GM18861 (cell line): ENCODE measurements around the gene EBP.
A peak's percentile ranks its signal among the peaks of the same experiment; 100 is the strongest.
"Not testable (repeated sequence)": the region's sequence is repeated elsewhere in the genome, so short reads cannot be mapped to it uniquely, and the experiment has no call there.

Experiments used
- ATAC-seq: cut with Tn5 transposase; IDR thresholded peaks from one replicate; pipeline ENCODE4 v1.9.1; 2021; ENCODE audit not compliant: unreplicated experiment

The EBP gene

DNA sequence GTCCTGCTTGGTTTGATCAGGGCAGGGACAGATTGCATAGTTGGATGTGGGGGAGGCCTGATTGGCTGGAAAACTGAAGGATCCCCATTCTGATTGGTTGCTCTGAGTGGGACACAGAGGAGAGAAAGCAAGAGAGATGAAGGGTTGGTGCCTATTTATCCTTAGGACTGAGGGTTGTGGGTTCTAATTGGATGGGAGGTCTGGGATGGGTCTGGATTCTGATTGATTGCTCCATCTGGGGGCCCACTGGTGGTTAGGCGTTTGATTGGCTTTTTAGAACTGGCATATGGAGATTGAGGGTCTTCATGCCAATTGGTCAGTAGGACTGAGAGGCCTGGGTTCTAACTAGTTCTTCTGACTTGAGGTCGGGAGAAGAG is 644 bp upstream of the EBP start:
- no peak for ATAC-seq

DNA sequence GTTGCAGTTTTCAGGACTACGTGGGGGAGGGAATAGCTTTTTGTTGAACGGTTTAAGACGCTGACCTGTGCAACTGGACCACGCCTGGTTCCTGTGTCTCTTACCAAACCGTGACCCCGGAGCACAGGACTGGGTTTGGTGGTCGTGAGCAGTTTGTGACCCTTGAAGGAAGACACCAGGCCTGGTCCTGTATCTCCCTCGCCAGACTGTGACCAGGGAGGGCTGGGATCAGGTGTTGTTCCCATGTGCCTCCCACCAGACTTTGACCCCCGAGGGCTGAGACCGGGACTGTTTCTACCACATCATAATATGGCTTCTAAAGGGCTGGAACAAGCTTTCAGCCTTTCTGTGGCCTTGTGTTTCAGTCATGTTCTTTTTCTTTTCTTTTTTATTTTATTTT is 683 bp downstream of the EBP start:
- no peak for ATAC-seq

DNA sequence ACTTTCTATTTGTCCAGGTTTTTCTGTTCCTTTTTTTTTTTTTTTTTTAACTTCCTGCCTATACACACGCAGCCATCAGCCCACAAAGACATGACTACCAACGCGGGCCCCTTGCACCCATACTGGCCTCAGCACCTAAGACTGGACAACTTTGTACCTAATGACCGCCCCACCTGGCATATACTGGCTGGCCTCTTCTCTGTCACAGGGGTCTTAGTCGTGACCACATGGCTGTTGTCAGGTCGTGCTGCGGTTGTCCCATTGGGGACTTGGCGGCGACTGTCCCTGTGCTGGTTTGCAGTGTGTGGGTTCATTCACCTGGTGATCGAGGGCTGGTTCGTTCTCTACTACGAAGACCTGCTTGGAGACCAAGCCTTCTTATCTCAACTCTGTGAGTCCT is 2.1 kb downstream of the EBP start:
- ATAC-seq, result no peak

DNA sequence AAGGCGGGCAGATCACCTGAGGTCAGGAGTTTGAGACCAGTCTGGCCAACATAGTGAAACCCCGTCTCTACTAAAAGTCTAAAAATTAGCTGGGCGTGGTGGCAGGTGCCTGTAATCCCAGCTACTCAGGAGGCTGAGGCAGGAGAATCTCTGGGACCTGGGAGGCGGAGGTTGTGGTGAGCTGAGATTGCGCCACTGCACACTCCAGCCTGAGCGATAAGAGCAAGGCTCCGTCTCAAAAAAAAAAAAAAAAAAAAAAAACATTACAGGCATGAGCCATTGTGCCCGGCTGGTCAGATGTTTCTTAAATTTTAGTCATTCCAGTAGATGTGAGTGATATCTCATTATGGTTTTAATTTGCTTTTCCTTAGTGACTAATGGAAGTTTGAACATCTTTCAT is 4.2 kb downstream of the EBP start:
- not testable (repeated sequence) for ATAC-seq

DNA sequence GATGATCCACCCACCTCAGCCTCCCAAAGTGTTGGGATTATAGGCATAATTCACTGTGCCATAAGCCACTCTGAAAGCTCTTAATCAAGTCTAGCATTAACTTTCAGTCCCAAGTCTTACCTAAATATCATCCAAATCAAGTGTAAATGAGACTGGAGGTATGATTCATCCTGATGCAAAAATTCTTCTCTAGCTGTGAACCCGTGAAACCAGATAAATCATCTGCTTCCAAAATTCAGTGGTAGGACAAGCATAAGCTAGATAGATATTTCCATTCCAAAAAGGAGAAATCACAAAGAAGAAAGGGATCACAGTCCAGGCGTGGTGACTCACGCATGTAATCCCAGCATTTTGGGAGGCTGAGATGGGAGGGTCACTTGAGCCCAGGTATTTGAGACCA is 9.1 kb downstream of the EBP start:
- no peak for ATAC-seq

DNA sequence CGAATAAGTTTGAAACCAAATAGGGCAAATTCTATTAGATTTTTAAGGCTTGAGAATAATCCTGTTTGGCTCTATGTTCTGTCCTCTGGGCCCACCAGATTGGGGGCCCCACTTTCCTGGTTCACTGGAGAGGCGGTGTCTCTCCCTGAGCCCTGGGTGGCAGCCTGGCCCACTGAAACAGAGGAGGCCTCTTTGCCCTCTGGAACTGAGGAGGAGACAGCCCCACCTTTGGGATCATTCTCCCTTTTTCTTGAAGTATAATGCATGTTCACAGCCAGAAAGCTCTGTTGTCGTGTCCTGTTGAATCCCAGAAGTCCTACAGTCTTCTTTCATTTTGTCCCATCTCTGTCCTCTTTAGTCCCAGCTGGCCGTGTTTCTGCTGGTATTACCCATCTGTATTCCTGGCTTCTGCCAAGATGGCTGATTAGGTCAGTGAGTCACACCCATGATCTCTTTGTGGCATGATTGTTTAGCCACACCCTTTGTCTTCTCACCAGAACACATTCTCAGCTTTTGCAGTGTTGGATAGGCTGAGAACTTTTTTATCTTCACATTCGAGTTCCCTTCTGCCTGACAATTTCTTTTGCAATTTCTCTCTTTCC is 9.9 kb downstream of the EBP start:
- ATAC-seq, result no peak

DNA sequence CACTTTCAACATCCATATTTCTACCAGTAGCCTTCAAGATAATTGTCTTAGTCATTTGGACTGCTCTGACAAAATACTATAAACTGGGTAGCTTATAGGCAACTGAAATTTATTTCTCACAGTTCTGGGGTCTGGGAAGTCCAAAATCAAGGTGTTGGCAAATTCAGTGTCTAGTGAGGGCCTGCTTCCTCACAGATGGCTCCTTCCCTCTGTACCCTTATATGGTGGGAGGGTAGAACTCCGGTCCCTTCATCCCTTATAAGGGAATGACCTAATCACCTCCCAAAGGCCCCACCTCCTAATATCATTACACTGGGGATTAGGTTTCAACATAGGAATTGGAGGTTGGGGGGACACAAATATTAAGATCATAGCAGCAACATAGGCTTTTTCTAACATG is 10.6 kb downstream of the EBP start:
- ATAC-seq, result no peak

DNA sequence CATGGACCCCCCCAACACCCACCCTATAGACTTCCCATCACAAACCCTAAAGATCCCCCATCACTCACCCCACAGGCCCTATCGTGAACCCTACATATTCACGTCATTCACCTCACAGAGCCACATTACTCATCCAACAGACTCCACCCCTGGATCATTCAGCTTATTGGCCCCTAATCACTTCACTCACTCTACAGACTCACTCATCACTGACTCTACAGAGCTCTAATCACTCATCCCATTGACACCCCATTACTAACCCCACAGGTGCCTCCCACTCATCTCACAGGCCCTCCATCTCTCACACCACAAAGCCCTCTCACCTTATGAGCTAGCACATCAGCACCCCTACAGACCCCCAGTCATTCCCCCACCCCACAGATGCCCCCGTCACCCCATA is 11.6 kb downstream of the EBP start:
- no peak for ATAC-seq

DNA sequence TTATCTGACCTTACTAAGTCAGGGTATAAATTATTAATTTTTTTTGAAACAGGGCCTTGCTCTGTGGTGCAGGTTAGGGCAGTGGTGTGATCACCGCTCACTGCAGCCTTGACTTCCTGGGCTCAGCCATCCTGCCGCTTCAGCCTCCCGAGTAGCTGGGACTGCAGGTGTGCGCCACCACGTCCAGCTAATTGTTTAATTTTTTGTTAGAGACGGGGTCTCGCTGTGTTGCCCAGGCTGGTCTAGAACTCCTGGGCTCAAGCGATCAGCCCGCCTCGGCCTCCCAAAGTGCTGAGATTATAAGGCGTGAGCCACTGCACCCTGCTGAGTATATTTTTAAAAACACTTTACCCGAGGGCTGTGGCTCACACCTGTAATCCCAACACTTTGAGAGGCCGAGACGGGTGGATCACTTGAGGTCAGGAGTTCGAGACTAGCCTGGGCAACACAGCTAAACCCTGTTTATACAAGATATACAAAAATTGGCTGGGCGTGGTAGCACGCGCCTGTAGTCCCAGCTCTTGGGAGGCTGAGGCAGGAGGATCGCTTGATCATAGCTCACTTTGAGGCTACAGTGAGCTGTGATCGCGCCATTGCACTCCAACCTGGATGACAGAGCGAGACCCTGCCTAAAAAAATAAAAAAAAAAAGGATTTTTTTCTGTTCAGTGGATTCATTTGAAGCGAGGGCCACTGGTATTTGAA is 17.2 kb downstream of the EBP start:
- ATAC-seq, result no peak

DNA sequence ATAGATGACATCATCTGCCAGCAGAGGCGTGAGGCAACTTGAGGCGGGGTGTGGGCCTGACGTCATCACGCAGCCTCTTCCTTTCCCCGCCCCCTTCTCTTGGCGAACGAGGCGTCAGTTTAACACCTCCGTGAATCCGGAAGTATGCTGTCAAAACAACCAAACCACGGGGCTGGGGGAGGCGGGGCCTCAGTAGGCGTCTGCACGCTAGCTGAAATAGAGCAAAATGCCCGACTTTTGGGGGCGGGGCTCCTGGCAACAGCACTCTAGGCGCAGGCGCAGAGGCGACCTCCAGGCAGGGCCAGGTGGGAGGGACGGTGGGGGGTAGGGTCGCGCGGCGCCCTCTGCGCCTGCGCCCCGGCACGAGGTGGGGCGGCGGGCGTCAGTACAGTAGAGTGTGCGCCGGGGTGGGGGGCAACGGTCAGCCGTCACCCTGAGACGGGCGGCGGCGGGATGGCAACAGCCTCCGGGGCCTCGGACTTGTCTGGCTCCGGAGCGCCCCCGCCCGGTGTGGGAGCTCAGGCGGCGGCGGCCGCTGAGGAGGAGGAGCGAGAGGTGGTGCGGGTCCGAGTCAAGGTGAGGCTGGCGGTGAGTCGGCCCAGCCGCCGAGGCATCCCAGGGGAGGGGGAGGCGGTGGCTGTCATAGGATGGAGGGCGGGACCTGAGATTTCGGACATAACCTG is 17.9 kb downstream of the EBP start, which contains the start of gene TBC1D25:
Gene TBC1D25 (plus strand): TSS at position 370 of the 683 bp plus-strand sequence. CDS start 84 bp downstream, at position 454.
- peak; percentile 57 for ATAC-seq

DNA sequence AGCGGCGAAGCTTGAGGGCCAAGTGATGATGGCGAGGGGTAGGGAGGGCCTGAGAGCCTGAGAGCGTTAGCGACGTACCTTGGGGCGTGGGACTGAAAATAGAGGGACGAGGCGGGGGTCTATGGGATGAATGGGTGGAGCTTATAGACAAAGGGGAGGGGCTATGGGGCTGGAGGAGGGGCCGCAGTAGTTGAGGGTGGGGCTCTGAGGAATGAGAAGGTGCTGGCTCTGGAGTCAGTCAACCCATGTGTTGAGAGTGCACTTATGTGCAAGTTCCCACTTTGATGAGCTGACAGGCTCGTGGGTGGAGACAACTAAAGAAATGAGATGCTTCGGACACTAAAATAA is 18.4 kb downstream of the EBP start:
- peak; percentile 26 for ATAC-seq

DNA sequence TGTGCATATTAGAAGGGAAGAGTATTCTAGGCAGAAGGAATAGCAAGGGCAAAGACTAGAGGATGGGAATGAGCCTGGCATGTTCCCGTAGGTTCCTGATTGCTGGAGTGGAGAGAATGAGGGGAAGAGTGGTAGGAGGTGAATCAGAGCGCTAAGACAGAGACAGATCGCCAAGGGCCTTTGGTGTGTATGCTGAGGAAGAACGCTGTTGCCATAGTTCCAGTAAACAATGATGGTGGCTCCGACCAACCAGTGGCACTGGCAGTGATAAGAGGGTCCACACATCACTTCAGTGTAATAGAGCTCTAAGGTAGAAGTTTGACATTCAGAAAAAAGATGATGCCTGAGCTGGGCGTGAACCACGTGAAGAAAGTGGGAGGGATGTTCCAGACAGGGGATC is 18.9 kb downstream of the EBP start:
- ATAC-seq, result no peak

DNA sequence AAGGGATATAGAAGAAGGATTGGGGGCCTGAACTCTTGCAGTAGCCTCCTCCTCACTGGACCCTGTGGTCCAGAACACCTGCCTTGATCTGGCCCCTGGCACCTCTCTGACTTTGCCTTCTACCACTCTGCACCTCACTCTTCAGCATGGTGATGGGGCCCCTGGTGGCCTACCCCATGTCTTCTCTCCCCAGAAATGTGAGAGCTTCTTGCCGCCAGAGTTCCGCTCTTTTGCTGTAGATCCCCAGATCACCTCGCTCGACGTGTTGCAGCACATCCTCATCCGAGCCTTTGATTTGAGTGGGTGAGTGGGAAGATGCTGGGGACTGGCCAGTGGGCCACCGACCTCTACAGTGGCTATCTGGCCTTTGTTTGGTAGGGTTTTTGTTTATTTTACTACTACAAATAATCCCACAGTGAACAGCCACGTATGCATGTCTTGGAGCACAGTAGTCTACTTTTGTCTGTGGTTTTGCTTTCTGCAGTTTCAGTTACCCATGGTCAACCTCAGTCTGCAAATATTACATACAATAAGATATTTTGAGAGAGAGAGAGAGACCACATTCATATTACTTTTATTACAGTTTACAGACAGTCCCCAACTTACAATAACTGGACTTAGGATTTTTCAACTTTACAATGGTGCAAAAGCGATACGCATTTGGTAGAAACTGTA is 19.7 kb downstream of the EBP start:
- no peak for ATAC-seq

DNA sequence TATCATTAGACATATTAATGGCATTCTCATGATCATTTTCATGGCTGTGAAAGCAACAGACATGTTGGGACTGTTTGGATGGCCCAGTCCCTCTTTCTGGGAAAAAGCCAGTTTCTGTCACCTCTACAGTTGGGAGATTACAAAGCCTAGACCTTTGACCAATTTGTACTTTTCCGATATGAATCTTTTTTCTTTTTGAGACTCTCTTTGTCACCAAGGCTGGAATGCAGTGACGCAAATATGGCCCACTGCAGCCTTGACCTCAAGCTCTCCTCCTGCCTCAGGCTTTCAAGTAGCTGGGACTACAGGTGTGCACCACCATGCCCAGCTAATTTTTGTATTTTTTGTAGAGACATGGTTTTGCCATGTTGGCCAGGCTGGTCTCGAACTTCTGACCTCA is 27.3 kb downstream of the EBP start:
- no peak for ATAC-seq

DNA sequence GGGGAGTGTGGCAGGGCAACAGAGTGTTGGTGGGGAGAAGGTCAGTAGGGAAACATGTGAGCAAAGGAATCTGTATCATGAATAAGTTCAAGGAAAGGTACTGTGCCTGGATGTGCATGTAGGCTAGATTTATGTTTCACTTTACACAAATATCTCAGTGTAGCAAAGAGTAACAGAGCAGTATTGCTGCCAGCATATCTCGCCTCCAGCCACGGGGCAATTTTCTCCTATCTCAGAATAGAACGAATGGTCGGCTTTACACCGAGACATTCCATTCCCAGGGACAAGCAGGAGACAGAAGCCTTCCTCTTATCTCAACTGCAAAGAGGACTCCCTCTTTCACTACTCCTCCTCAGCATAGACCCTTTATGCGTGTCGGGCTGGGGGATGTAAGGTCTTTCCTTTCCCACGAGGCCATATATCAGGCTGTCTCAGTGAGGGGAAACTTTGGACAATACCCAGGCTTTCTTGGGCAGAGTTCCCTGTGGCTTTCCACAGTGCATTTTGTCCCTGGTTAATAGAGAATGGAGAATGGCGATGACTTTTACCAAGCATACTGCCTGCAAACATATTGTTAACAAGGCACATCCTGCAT is 34.2 kb downstream of the EBP start:
- not testable (repeated sequence) for ATAC-seq

DNA sequence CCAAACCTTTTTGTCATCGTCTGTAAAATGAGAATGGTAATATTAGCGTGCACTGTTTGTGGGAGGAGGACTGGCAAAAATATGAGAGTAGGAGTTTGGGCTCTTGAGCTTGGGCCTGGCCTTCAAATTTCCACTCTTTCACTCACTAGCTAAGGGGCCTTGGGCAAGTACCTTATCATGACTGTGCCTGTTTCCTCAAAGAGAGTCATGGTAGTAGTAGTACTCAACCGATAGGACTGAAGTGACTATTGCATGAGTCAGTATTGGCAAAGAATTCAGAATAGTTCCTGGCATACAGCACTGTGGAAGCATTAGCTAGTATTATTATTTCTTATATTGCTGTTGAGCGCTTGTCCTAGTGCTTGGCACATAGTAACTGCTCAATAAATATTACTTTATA is 36.7 kb downstream of the EBP start:
- no peak for ATAC-seq

DNA sequence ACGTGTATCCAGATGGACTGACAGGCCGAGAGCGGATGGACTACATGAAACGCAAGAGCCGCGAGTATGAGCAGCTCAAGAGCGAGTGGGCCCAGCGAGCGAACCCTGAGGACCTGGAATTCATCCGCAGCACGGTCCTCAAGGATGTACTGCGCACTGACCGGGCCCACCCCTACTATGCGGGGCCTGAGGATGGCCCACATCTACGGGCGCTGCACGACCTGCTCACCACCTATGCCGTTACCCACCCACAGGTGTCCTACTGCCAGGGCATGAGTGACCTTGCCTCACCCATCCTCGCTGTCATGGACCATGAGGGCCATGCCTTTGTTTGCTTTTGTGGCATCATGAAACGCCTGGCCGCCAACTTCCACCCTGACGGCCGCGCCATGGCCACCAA is 38.0 kb downstream of the EBP start:
- ATAC-seq, result no peak

DNA sequence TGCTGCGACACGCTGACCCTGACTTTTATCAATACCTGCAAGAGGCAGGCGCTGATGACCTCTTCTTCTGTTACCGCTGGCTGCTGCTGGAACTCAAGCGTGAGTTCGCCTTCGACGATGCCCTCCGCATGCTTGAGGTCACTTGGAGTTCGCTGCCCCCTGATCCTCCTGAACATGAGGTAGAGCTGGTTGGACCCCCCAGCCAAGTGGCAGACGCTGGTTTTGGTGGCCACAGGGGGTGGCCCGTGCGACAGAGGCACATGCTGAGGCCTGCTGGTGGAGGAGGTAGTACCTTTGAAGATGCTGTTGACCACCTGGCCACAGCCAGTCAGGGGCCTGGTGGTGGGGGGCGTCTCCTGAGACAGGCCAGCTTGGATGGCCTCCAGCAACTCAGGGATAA is 38.4 kb downstream of the EBP start:
- no peak for ATAC-seq

DNA sequence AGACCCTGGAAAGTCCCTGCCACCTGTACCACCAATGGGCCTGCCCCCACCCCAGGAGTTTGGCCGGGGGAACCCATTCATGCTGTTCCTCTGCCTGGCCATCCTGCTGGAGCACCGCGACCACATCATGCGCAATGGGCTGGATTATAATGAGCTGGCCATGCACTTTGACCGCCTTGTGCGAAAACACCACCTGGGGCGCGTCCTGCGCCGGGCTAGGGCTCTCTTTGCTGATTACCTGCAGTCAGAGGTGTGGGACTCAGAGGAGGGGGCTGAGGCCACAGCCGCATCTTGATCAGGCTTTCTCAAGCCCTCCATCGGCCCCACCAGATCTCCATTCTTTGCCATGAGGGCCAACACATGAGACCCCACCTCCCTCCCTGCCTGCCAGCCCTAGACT is 39.1 kb downstream of the EBP start:
- ATAC-seq, result no peak

DNA sequence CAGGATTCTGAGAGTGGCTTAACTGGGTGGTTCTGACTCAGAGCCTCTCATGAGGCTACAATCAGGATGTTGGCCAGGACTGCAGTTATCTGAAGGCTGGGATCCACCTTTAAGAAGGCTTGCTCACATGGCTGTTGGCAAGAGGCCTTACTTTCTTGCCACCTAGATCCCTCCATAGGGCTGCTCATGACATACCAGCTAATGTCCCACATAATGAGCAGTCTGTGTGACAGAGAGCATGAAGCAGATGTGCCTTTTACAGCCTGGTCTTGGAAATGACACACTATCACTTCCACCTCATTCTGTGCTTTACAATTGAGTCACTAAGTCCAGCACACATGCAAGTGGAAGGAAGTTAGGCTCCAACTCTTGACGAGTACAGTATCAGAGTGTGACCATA is 48.4 kb downstream of the EBP start:
- ATAC-seq, result no peak

DNA sequence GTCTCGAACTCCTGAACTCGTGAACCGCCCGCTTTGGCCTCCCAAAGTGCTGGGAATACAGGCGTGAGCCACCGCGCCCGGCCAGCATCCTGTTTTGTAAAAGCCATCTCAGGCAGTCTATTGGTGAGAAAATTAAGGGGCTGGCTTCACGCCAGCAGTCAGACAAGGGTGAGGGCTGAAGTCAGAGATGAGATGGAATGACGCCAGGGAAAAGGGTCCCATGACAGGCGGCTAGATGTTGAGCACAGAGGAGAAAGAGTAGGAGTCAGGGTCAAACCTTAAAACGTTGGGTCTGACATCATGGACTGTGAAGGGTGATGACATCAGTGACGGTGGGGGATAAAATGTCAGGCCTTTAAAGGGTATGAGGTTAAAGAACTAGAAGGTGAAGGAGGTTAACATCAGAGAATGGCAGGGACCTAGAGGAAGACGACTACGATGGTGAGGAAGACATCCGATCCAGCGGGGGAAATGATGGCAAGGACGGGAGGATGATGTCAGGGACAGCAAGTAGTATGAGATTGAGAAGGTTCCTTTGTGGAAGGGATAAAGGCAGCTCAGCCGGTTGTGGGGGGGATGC is 52.2 kb downstream of the EBP start:
- no peak for ATAC-seq
